Endothelial cell of umbilical vein (primary cell): ENCODE data around the gene DAB1. TPM values are rescaled to one million over a fixed set of nuclear protein-coding genes. Genes with fewer than 3 reads are reported as not detected.

Experiments used
- BruUV-seq: library from RNA; stranded (reverse); fragments of 400-500 nt; replicated peaks from 2 replicates; lab custom pipeline; 2021; lab: Mats Ljungman, UMichigan
- CTCF ChIA-PET: fragments of 300-600, 350-600 bp; sonication (Branson Sonifier 250); formaldehyde crosslinking; loops from one replicate; lab custom pipeline; 2021; ENCODE audit warnings: antibody characterized with exemption, inconsistent platforms; lab: Charles Lee
- POLR2A ChIA-PET: fragments of 300-600, 350-600 bp; sonication (Branson Sonifier 250); formaldehyde crosslinking; loops from one replicate; lab custom pipeline; 2021; ENCODE audit warnings: antibody characterized with exemption, inconsistent platforms; lab: Charles Lee
- DNase-seq: peaks from one replicate; pipeline ENCODE4 v3.0.0-alpha.2; 2011; ENCODE audit warnings: low read depth, low spot score
- FAIRE-seq: peaks from 2 replicates; lab custom pipeline; 2011; peaks lifted over from hg19 to GRCh38; lab: Jason Lieb, UNC
- H2AFZ ChIP-seq: 2 replicates; pipeline ENCODE4 v1.6.0; 2012; ENCODE audit warnings: low read depth, low read length, control low read depth, inconsistent platforms
- H3K27ac ChIP-seq: 2 replicates; pipeline ENCODE4 v1.5.1; 2011; ENCODE audit warnings: low read depth, mild to moderate bottlenecking, control low read depth, low read length, moderate library complexity; ENCODE audit not compliant: insufficient read depth
- H3K27me3 ChIP-seq, 2 experiments: 2 replicates each; pipeline versions ENCODE4 v1.6.0 to v1.6.1; 2011; ENCODE audit warnings: low read length in 2 of 2, mixed read lengths in 1 of 2; ENCODE audit not compliant: control insufficient read depth in 2 of 2, insufficient read depth in 2 of 2
- H3K36me3 ChIP-seq, 2 experiments: 2 replicates in 1 of 2; 3 replicates in 1 of 2; pipeline ENCODE4 v1.5.1; 2011; ENCODE audit warnings: low read length in 2 of 2, mild to moderate bottlenecking in 1 of 2, moderate library complexity in 1 of 2; ENCODE audit not compliant: control insufficient read depth in 2 of 2, insufficient read depth in 2 of 2; ENCODE audit errors: extremely low read depth in 1 of 2
- H3K4me1 ChIP-seq: 3 replicates; pipeline ENCODE4 v1.5.1; 2011; ENCODE audit warnings: mild to moderate bottlenecking, low read length; ENCODE audit not compliant: control insufficient read depth, insufficient read depth; ENCODE audit errors: extremely low read depth
- H3K4me2 ChIP-seq: 2 replicates; pipeline ENCODE4 v1.6.1; 2011; ENCODE audit warnings: low read length, control low read depth, mixed read lengths; ENCODE audit not compliant: insufficient read depth
- H3K4me3 ChIP-seq, 3 experiments: fragments of 200-600 bp in 1 of 3; sonication (generic), shearing (Covaris generic) in 1 of 3; replicated peaks in 1 of 3; 2 replicates each; pipeline ENCODE4 v1.5.1; 2011 to 2016; ENCODE audit warnings: control low read depth in 3 of 3, low read length in 3 of 3, mild to moderate bottlenecking in 2 of 3, inconsistent platforms in 1 of 3, low read depth in 1 of 3, moderate library complexity in 1 of 3; ENCODE audit not compliant: insufficient read depth in 1 of 3
- H3K79me2 ChIP-seq: 2 replicates; pipeline ENCODE4 v1.6.0; 2012; ENCODE audit warnings: low read length, inconsistent platforms; ENCODE audit not compliant: control insufficient read depth, insufficient read depth
- H3K9ac ChIP-seq: replicated peaks from 2 replicates; pipeline ENCODE3; 2011; ENCODE audit warnings: low read length, control low read depth; ENCODE audit not compliant: insufficient read depth; ENCODE audit errors: extremely low read depth
- H3K9me1 ChIP-seq: replicated peaks from 3 replicates; pipeline ENCODE4 v1.6.0; 2011; ENCODE audit warnings: mild to moderate bottlenecking, low read length; ENCODE audit not compliant: control insufficient read depth, insufficient read depth; ENCODE audit errors: extremely low read depth
- H3K9me3 ChIP-seq: replicated peaks from 2 replicates; pipeline ENCODE4 v1.5.1; 2012; ENCODE audit warnings: low read length, inconsistent platforms; ENCODE audit not compliant: control insufficient read depth, insufficient read depth
- H4K20me1 ChIP-seq: replicated peaks from 2 replicates; pipeline ENCODE3; 2011; ENCODE audit warnings: mild to moderate bottlenecking, low read length; ENCODE audit not compliant: control insufficient read depth, insufficient read depth; ENCODE audit errors: extremely low read depth
- FOS ChIP-seq: IDR thresholded peaks from 2 replicates; pipeline ENCODE4 v1.6.1; 2011; ENCODE audit warnings: mild to moderate bottlenecking, low read length, moderate library complexity, borderline replicate concordance; ENCODE audit not compliant: insufficient read depth
- GATA2 ChIP-seq: IDR thresholded peaks from 2 replicates; pipeline ENCODE4 v1.7.0; 2011; ENCODE audit warnings: low read depth, mild to moderate bottlenecking, moderate library complexity, mixed read lengths, low read length; ENCODE audit not compliant: insufficient read length, insufficient read depth
- MAX ChIP-seq: IDR thresholded peaks from 2 replicates; pipeline ENCODE4 v1.6.1; 2011; ENCODE audit not compliant: insufficient read depth, insufficient read length
- MYC ChIP-seq: IDR thresholded peaks from one replicate; pipeline ENCODE4 v1.6.1; 2011; ENCODE audit warnings: mild to moderate bottlenecking, low read depth, low read length
- POLR2A ChIP-seq: IDR thresholded peaks from 2 replicates; pipeline ENCODE4 v1.6.1; 2012; ENCODE audit warnings: low read depth, mild to moderate bottlenecking, control low read depth, low read length
- POLR2AphosphoS5 ChIP-seq: IDR thresholded peaks from 2 replicates; pipeline ENCODE4 v1.6.1; 2012; ENCODE audit warnings: low read depth, mild to moderate bottlenecking, control low read depth, low read length, moderate library complexity; ENCODE audit not compliant: insufficient read depth
- dilution Hi-C: fragments of 300-500 bp; cut with MboI; formaldehyde crosslinking; loops from one replicate; pipeline ENCODE4 v1.15.0; 2019; ENCODE audit warnings: low sequenced_read_pairs; ENCODE audit not compliant: extremely low pct_ligation_motif_present
- intact Hi-C: fragments of 100-400 bp; cut with micrococcal nuclease; formaldehyde crosslinking; loops from one replicate; pipeline ENCODE4 v1.10.0; 2022
- polyA plus RNA-seq, 4 experiments: library from polyadenylated mRNA; depleted of rRNA in 3 of 4; stranded (reverse) in 3 of 4; unstranded in 1 of 4; fragments of >200 nt; gene quantifications; 2 replicates each; pipeline versions ENCODE4 v1.2.1 to v1.2.3, GENCODE V29; 2011 to 2012; ENCODE audit warnings: missing spikeins in 1 of 4
- total RNA-seq: library from RNA; stranded (reverse); gene quantifications from 2 replicates; pipeline ENCODE4 v1.2.3, GENCODE V29; 2021

Gene DAB1
- total and polyA plus RNA-seq, 2 donors (not counting 3 experiments of a cell fraction or from before 2014, with no cell fraction given), result not detected

DNA sequence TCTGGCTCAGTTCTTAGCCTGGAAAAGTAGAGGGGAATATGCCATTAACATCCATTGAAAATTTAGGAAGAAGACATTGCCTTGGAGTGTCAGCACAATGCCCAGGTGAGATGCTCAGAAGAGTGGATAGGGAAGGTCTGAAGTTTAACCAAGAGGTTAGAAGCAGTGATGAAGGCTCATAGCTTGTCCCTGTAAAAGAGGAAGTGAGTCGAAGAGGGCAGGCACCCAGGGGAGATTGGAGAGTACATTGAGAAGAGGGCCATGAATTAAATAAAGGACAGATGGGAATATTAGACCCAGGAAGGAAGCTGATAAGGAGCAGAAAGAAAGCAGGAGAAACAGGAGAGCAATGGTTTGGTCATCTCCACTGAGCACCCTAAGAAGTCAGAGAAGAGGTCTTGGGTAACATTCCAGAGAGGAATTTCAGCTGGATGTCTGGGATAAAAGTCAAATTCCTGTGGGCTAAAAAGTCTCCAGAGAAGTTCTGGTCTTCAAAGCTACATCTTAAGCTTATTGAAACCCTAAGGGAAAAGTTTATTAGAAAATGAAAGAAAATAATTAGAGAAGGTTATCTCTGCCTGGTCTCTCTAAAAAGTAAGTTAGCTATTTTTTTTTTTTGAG lies 475.3 kb downstream of the DAB1 start:
- no peaks in the 10 kb centered on the region for H3K36me3 ChIP-seq
- FAIRE-seq (no peak), DNase-seq (no peak)
- H3K4me1 ChIP-seq, result no peaks in the 10 kb centered on the region
- H3K4me2 ChIP-seq, result no peak overlapping the region
- dilution Hi-C loops, result no loop called here
- H3K9me3 ChIP-seq, result no peaks in the 10 kb centered on the region
- H2AFZ ChIP-seq, result no peak overlapping the region
- no peaks in the 10 kb centered on the region for H4K20me1 ChIP-seq
- H3K27ac ChIP-seq, result no peak overlapping the region
- BruUV-seq, result no TSS peak
- H3K4me3 ChIP-seq, result no peak overlapping the region
- H3K9me1 ChIP-seq, result no peaks in the 10 kb centered on the region
- ChIA-PET CTCF (no interaction called here), POLR2A (no interaction called here)
- no peaks in the 10 kb centered on the region for H3K27me3 ChIP-seq
- no peaks in the 10 kb centered on the region for H3K79me2 ChIP-seq
- TF ChIP-seq MAX, result no peak
- no peak for TF ChIP-seq FOS
- no peak for TF ChIP-seq POLR2A
- no peak for TF ChIP-seq MYC
- TF ChIP-seq POLR2AphosphoS5, result no peak
- no peak for TF ChIP-seq GATA2
- no peak overlapping the region for H3K9ac ChIP-seq
- intact Hi-C loops, result no loop called here
